ENCODE data around the gene ANO10. TPM values are rescaled to one million over a fixed set of nuclear protein-coding genes. Genes with fewer than 3 reads are reported as not detected.
A peak's percentile ranks its signal among the peaks of the same experiment; 100 is the strongest.

The ANO10 gene
- total RNA-seq, 2 experiments from 2014 or later, result 6.3 to 8.9 TPM

- Mint-ChIP-seq H3K27ac (no peak overlapping the region), H3K36me3 (ENCODE audit: low read depth) (peaks cover 81% of the 10 kb centered on the region), H3K4me3 (no peak overlapping the region), H3K4me1 (ENCODE audit: low read depth) (peaks cover 29% of the 10 kb centered on the region), H3K9me3 (peaks cover 28% of the 10 kb centered on the region), H3K27me3 (no peaks in the 10 kb centered on the region)
- no peak for TF ChIP-seq CTCF (IDR thresholded peaks at IDR 0.05)
- ChIA-PET CTCF (interaction anchor here (0.7 to 1.7 kb wide), 5 partner anchors 9 to 62 kb away, joined by 3 to 4 read pairs (median 4); no protein-coding TSS in a partner anchor), POLR2A (no interaction called here)
- no peak for DNase-seq
- intact Hi-C loops (cut with micrococcal nuclease), result no loop called here
- ATAC-seq, result no peak
These were observed 283.5 kb downstream of the ANO10 start for GRCh38 chr3:43338295-43338694.

GRCh38 chr3:43335799-43336198 lies 286.0 kb downstream of the ANO10 start:
- CTCF ChIA-PET, result interaction anchor here (0.6 to 2.8 kb wide), 4 partner anchors 9 to 53 kb away, joined by 3 to 12 read pairs (median 6); no protein-coding TSS in a partner anchor
- DNase-seq (no peak), ATAC-seq (no peak)
- Mint-ChIP-seq H3K4me1 (ENCODE audit: low read depth) (peaks cover 32% of the 10 kb centered on the region), H3K9me3 (peaks cover 28% of the 10 kb centered on the region), H3K27me3 (no peaks in the 10 kb centered on the region), H3K4me3 (no peak overlapping the region), H3K27ac (peak overlapping the region; percentile 7), H3K36me3 (ENCODE audit: low read depth) (peaks cover 76% of the 10 kb centered on the region)
- intact Hi-C loops (cut with micrococcal nuclease), result no loop called here
- POLR2A ChIA-PET, result no interaction called here
- no peak for TF ChIP-seq CTCF (IDR thresholded peaks at IDR 0.05)

GRCh38 chr3:43334976-43335375 lies 286.8 kb downstream of the ANO10 start:
- Mint-ChIP-seq H3K4me3 (no peak overlapping the region), H3K4me1 (ENCODE audit: low read depth) (peaks cover 33% of the 10 kb centered on the region), H3K27me3 (no peaks in the 10 kb centered on the region), H3K27ac (no peak overlapping the region), H3K9me3 (peaks cover 25% of the 10 kb centered on the region), H3K36me3 (ENCODE audit: low read depth) (peaks cover 70% of the 10 kb centered on the region)
- intact Hi-C loops (cut with micrococcal nuclease), result no loop called here
- TF ChIP-seq CTCF (IDR thresholded peaks at IDR 0.05), result no peak
- CTCF ChIA-PET, result interaction anchor here (1.3 to 2.8 kb wide), 4 partner anchors 10 to 168 kb away, joined by 3 to 12 read pairs (median 7); no protein-coding TSS in a partner anchor
- ATAC-seq (no peak), DNase-seq (no peak)
- POLR2A ChIA-PET, result interaction anchor here (0.6 kb wide), 1 partner anchor 92 kb away, joined by 5 read pairs; no protein-coding TSS in a partner anchor

GRCh38 chr3:43331381-43331780 lies 290.4 kb downstream of the ANO10 start:
- Mint-ChIP-seq H3K36me3 (ENCODE audit: low read depth) (peaks cover 46% of the 10 kb centered on the region), H3K9me3 (peaks cover 13% of the 10 kb centered on the region), H3K4me1 (ENCODE audit: low read depth) (peaks cover 61% of the 10 kb centered on the region), H3K27ac (peak overlapping the region; percentile 72), H3K27me3 (no peaks in the 10 kb centered on the region), H3K4me3 (no peak overlapping the region)
- intact Hi-C loops (cut with micrococcal nuclease), result no loop called here
- no peak for ATAC-seq
- POLR2A ChIA-PET, result no interaction called here
- no peak for TF ChIP-seq CTCF (IDR thresholded peaks at IDR 0.05)
- no peak for DNase-seq
- CTCF ChIA-PET, result interaction anchor here (0.9 kb wide), 1 partner anchor 169 kb away, joined by 3 read pairs; no protein-coding TSS in a partner anchor

GRCh38 chr3:43330981-43331380 lies 290.8 kb downstream of the ANO10 start:
- peak overlapping the region; percentile 79 for H3K27ac Mint-ChIP-seq
- no peak for ATAC-seq
- H3K4me1 Mint-ChIP-seq (ENCODE audit: low read depth), result peaks cover 65% of the 10 kb centered on the region
- H3K9me3 Mint-ChIP-seq, result peaks cover 10% of the 10 kb centered on the region
- intact Hi-C loops (cut with micrococcal nuclease), result no loop called here
- CTCF ChIA-PET, result interaction anchor here (0.9 kb wide), 1 partner anchor 169 kb away, joined by 3 read pairs; no protein-coding TSS in a partner anchor
- H3K4me3 Mint-ChIP-seq, result no peak overlapping the region
- POLR2A ChIA-PET, result no interaction called here
- no peak for TF ChIP-seq CTCF (IDR thresholded peaks at IDR 0.05)
- no peak for DNase-seq
- peaks cover 42% of the 10 kb centered on the region for H3K36me3 Mint-ChIP-seq (ENCODE audit: low read depth)
- H3K27me3 Mint-ChIP-seq, result no peaks in the 10 kb centered on the region

All from activated CD8-positive, alpha-beta T cell treated with anti-CD3 and anti-CD28 coated beads for 36 hours (primary cell).